Upper lobe of left lung (tissue), 6 donors: ENCODE measurements around the gene SLC7A6. TPM values are rescaled to one million over a fixed set of nuclear protein-coding genes. Genes with fewer than 3 reads are reported as not detected.

Experiments used
- ATAC-seq, 2 donors: fragments of 200-7000 bp; cut with Tn5 transposase; one replicate each; pipeline ENCODE4 v1.9.1; 2022; ENCODE audit warnings: mild to moderate bottlenecking in 2 of 2, moderate library complexity in 2 of 2; ENCODE audit not compliant: low FRiP score in 2 of 2
- DNase-seq, 2 donors: peaks; one replicate each; pipeline ENCODE4 v3.0.0-alpha.2; 2019 to 2020
- H3K27ac ChIP-seq, 4 donors: fragments of 200-600 bp; sonication (generic); one replicate each; pipeline ENCODE4 v1.5.1; 2016 to 2019
- H3K27me3 ChIP-seq, 4 donors: fragments of 200-600 bp; sonication (generic); one replicate each; pipeline ENCODE4 v1.5.1; 2017 to 2019
- H3K36me3 ChIP-seq, 4 donors: fragments of 200-600 bp; sonication (generic); one replicate each; pipeline ENCODE4 v1.5.1; 2016 to 2019
- H3K4me1 ChIP-seq, 4 donors: fragments of 200-600 bp; sonication (generic); one replicate each; pipeline ENCODE4 v1.5.1; 2018 to 2019
- H3K4me3 ChIP-seq, 4 donors: fragments of 200-600 bp; sonication (generic); one replicate each; pipeline ENCODE4 v1.5.1; 2017 to 2019; ENCODE audit warnings: mild to moderate bottlenecking in 2 of 4, moderate library complexity in 1 of 4
- H3K9me3 ChIP-seq, 4 donors: fragments of 200-600 bp; sonication (generic); one replicate each; pipeline ENCODE4 v1.5.1; 2018 to 2019
- CTCF ChIP-seq, 6 experiments: fragments of 450-650 bp in 4 of 6; fragments of 200-600 bp in 2 of 6; sonication (generic) in 2 of 6; IDR thresholded peaks; one replicate each; pipeline ENCODE4 v1.5.1; 2016 to 2019; ENCODE audit warnings: antibody characterized with exemption in 6 of 6
- EP300 ChIP-seq, 4 donors: sonication (generic); formaldehyde crosslinking; IDR thresholded peaks; one replicate each; pipeline ENCODE4 v1.5.1; 2017; ENCODE audit warnings: antibody characterized with exemption in 4 of 4, control low read depth in 2 of 4
- POLR2A ChIP-seq, 4 donors: fragments of 450-650 bp; IDR thresholded peaks; one replicate each; pipeline ENCODE4 v1.5.1; 2016 to 2017; ENCODE audit warnings: antibody characterized with exemption in 4 of 4, mild to moderate bottlenecking in 2 of 4
- POLR2AphosphoS5 ChIP-seq, 2 donors: sonication (generic); formaldehyde crosslinking; IDR thresholded peaks; one replicate each; pipeline ENCODE4 v1.5.1; 2017; ENCODE audit warnings: antibody characterized with exemption in 2 of 2
- WGBS, 2 donors: methylation state at CpG; one replicate each; pipeline ENCODE4 v1.1.5; 2017 to 2018; 5-methylcytosine and 5-hydroxymethylcytosine counted together
- total RNA-seq, 6 donors: library from RNA; depleted of rRNA in 4 of 6; stranded (reverse); fragments of >200 nt in 4 of 6; gene quantifications; one replicate each; pipeline versions ENCODE4 v1.1.0 to v1.2.1, GENCODE V29; 2016 to 2021
- donor health status: DM: no; HTN: no; CAD: no; lungs with moderate emphysema.
- donor health status: DM: no; HTN: yes; CAD: no; lungs with severe emphysema.

Gene SLC7A6
- total RNA-seq, 6 donors from 2014 or later, result 44.9 to 109 (median 49.5) TPM

DNA sequence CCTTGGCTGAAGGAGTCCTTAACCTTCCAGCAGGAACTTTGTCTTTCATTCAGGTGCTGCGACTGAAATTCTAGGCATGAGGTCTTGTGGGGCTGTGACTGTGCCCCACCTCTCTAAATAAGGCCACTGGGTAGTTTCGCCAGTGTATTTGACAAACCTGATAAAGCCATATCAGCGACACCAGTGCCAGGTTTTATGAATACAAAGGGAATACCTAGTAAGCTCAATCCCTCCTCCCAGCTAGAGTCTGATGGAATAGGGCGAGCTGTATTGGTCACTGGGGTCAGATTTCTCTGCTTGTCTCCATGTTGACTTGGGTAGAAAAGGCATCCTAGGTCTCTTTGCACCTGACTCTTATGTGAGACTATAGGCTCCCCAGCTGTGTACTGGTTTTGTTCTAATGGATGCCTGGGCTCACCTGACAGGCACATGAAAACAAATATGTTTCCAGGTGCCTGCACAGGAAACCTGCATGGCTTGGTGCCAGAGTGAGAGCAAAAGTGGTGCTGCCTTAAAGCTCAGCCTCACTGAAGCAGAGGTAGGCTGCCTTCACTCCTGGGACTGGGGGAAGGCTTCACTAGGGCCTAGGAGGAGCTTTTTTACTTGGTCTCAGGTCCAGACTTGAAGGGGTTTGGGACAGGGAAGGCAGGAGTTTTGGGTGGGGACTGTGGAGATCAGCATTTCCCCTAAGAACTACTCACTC, 8.3 kb downstream of the SLC7A6 start:
- DNase-seq (peak in 1 of 2 donors; percentile 39), ATAC-seq (no peak)
- Histone ChIP-seq H3K27me3 (no peaks in the 10 kb centered on the region), H3K36me3 (peaks cover 0 to 28% (median 10%) of the 10 kb centered on the region in 4 donors), H3K27ac (peak overlapping the region; percentile 24 to 67 (median 39)), H3K4me3 (no peak overlapping the region), H3K4me1 (peaks cover 20 to 52% (median 34%) of the 10 kb centered on the region in 4 donors), H3K9me3 (no peaks in the 10 kb centered on the region)
- TF ChIP-seq CTCF (IDR thresholded peaks at IDR 0.05) (no peak), POLR2AphosphoS5 (IDR thresholded peaks at IDR 0.05) (no peak), POLR2A (IDR thresholded peaks at IDR 0.05) (no peak), EP300 (IDR thresholded peaks at IDR 0.05) (no peak)
- WGBS, 2 donors, result 77 to 78% methylated on average over 4 of the region's 4 CpGs

DNA sequence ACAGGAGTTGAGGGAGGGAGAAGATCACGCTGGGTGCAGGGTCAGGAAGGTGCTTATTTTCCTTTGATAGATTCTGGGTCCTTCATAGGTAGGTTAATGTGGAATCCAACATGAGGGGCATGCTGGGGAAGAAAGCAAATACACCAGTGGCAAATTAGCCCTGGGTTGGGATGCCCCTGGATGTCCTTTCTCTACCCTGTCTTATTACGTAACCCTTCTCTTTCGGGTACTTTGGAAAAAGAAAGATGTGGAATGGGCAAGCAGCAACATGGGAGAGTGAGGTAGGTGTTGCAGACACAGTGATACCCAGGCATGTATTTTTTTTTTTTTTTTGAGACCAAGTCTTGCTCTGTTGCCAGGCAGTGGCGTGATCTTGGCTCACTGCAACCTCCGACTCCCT, 9.1 kb downstream of the SLC7A6 start:
- no peak for ATAC-seq
- Histone ChIP-seq H3K36me3 (peaks cover 0 to 29% (median 10%) of the 10 kb centered on the region in 4 donors), H3K9me3 (no peaks in the 10 kb centered on the region), H3K27ac (peak overlapping the region in 1 of 4 donors; percentile 77), H3K4me3 (no peak overlapping the region), H3K27me3 (no peaks in the 10 kb centered on the region), H3K4me1 (peaks cover 20 to 50% (median 31%) of the 10 kb centered on the region in 4 donors)
- no peak for DNase-seq
- TF ChIP-seq POLR2AphosphoS5 (IDR thresholded peaks at IDR 0.05), result no peak
- TF ChIP-seq CTCF (IDR thresholded peaks at IDR 0.05), result no peak
- no peak for TF ChIP-seq EP300 (IDR thresholded peaks at IDR 0.05)
- 84 to 96% methylated on average over 5 of the region's 5 CpGs for WGBS, 2 donors

GRCh38 chr16:68273896-68274295, 9.6 kb downstream of the SLC7A6 start:
- no peak for ATAC-seq
- H3K27ac ChIP-seq, result peak overlapping the region in 2 of 4 donors; percentile 65 to 77
- no peak for DNase-seq
- no peak overlapping the region for H3K4me3 ChIP-seq
- 96 to 97% methylated on average over 7 to 8 of the region's 8 CpGs for WGBS, 2 donors
- peaks cover 20 to 50% (median 31%) of the 10 kb centered on the region in 4 donors for H3K4me1 ChIP-seq
- H3K27me3 ChIP-seq, result no peaks in the 10 kb centered on the region
- no peak for TF ChIP-seq EP300 (IDR thresholded peaks at IDR 0.05)
- no peak for TF ChIP-seq POLR2A (IDR thresholded peaks at IDR 0.05)
- no peak for TF ChIP-seq POLR2AphosphoS5 (IDR thresholded peaks at IDR 0.05)
- TF ChIP-seq CTCF (IDR thresholded peaks at IDR 0.05), result no peak
- peaks cover 0 to 29% (median 10%) of the 10 kb centered on the region in 4 donors for H3K36me3 ChIP-seq
- no peaks in the 10 kb centered on the region for H3K9me3 ChIP-seq

- DNase-seq, result no peak
- ATAC-seq, result no peak
- Histone ChIP-seq H3K27me3 (no peaks in the 10 kb centered on the region), H3K4me1 (peaks cover 20 to 53% (median 31%) of the 10 kb centered on the region in 4 donors), H3K36me3 (peaks cover 0 to 30% (median 10%) of the 10 kb centered on the region in 4 donors), H3K4me3 (no peak overlapping the region), H3K9me3 (no peaks in the 10 kb centered on the region), H3K27ac (peak overlapping the region in 2 of 4 donors; percentile 65 to 77)
- 90 to 97% methylated on average over 4 of the region's 4 CpGs for WGBS, 2 donors
- no peak for TF ChIP-seq POLR2A (IDR thresholded peaks at IDR 0.05)
- no peak for TF ChIP-seq POLR2AphosphoS5 (IDR thresholded peaks at IDR 0.05)
- no peak for TF ChIP-seq CTCF (IDR thresholded peaks at IDR 0.05)
Measured at GRCh38 chr16:68274441-68274840, 10.1 kb downstream of the SLC7A6 start.
